CD4-positive, alpha-beta T cell treated with Interleukin-4 for 4 hours (primary cell): Measurements from ENCODE around the gene MAD1L1.

Experiments used
- DNase-seq: peaks from one replicate; pipeline ENCODE4 v3.0.0-alpha.2; 2020

The MAD1L1 gene

GRCh38 chr7:2152646-2153045, 80.1 kb downstream of the MAD1L1 start:
- no peak for DNase-seq

GRCh38 chr7:2151801-2152612, 80.7 kb downstream of the MAD1L1 start:
- DNase-seq, result no peak

GRCh38 chr7:2151237-2151636, 81.5 kb downstream of the MAD1L1 start:
- DNase-seq, result no peak

- no peak for DNase-seq
These were observed 82.3 kb downstream of the MAD1L1 start for GRCh38 chr7:2150445-2150815.

- DNase-seq, result no peak
These were observed 82.9 kb downstream of the MAD1L1 start for GRCh38 chr7:2149672-2150444.

DNA sequence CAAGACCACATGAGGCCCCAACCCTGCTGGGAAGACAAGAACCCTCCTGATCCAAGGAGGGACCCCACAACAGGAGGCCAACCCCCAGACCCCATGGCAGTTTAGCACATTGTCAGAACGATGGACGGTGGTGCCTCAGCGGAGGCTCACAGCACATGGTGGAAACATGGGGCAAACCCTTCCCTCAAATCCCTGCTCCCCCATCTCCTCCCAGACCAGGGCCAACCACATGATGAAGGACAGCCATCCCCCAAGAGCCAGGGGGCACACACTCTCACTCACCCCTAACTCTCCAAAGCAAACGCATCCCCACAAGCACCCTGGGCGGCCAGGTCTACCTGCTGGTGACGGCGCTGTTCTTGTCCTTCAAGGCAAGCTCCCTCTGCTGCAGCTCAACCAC, 83.9 kb downstream of the MAD1L1 start:
- DNase-seq, result no peak

DNA sequence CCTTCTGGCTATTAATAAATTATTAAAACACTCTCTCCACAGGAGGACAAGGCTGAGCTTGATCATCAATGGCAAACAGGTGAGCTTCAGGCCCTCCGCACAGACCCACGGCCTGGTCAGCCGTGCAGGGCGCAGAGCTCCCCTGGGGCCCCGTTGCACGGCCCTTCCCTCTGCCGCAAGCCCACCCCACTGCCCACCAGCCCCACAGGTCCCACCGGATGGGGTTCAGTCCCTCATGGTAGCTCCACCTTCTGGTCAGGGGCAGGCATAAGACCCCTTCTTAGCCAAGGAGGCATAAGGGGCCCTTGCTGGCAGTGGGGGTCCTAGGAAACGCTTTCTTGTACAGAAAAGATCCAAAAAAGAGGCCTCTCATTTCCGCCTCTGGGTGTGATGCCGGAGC, 84.6 kb downstream of the MAD1L1 start:
- no peak for DNase-seq

DNA sequence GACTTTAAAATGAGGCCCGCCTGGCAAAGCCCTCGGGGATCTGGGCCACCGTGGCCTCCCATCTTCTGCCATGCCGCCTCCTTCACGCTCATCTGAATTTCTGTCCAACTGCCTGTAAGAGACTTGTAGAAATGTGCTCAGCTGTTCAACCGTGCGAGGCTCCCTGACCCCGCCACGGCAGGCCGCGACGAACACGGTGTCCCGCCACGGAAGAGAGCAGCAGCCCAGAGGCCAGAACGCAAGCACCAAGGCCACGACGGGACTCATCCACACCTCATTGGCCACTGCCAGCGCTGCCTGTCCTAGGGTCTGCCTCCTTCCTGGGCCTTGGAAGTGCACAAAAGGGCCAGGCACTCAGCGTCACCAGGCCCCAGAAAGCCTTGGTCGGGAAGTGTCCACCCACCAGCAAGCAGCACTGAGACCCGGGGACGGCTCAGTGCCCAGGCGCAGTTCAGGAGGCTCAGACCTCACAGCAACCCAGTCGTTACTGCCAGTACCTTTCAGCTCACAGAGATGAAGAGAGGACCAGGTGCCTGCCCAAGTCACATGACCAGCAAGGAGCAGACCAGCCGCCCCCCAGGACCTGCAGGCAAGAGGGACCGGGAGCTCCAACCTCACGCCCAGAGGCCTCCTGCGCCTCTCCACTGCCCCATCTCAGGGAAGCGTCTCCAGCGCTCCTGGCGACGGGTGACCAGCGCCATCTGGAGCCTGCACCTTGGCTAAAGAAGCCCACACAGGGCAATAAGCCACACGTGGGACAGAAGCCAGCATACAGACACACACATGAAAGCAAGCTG, 85.9 kb downstream of the MAD1L1 start:
- no peak for DNase-seq

DNA sequence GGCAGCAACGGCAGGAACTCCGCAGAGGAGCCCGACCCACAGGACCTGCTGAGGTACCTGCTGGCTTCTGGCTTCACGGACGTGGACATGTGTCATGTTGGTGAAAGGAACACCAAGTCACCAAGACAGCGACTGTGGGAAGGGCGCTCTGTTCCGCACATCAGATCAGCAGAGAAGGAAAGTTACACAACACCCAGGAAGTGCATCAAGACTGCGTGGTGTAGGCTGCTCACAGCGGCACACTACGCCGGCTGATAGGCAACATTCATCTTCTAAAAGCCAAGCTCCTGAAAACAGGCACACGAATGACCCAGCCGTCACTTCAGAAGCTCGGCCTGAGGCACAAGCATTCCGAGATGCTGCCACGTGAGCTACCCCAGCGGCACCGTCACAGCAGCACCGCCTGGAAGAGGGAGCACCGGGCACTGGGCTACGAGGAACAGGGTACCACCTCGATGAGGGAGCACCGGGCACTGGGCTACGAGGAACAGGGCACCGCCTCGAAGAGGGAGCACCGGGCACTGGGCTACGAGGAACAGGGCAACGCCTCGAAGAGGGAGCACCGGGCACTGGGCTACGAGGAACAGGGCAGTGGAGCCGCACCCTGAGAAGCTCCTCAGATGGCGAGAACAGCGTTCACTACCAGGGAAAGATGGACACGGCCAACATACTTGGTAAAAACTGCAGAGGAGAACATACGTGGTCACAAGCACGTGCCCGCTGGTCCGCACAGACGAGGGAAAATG, 86.7 kb downstream of the MAD1L1 start:
- DNase-seq, result no peak

DNA sequence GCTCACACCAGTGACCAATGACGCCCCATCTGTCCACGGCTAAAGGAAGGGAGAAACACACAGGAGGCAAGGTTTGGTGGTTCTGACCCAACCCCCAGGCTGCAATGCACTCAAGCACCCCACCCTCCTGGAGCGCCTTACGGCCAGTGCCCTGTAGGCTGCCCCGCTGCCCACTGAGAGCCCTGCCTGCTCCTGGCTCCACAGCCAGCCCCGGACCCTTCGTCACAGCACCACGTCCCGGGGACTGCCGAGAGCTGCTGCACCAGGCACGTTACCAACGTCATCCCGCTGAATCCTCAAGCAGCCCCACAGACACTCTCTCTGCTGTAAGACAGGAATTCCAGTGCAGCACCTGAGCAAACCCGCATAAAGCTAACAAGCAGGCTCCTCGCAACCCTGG, 87.8 kb downstream of the MAD1L1 start:
- DNase-seq, result no peak

DNA sequence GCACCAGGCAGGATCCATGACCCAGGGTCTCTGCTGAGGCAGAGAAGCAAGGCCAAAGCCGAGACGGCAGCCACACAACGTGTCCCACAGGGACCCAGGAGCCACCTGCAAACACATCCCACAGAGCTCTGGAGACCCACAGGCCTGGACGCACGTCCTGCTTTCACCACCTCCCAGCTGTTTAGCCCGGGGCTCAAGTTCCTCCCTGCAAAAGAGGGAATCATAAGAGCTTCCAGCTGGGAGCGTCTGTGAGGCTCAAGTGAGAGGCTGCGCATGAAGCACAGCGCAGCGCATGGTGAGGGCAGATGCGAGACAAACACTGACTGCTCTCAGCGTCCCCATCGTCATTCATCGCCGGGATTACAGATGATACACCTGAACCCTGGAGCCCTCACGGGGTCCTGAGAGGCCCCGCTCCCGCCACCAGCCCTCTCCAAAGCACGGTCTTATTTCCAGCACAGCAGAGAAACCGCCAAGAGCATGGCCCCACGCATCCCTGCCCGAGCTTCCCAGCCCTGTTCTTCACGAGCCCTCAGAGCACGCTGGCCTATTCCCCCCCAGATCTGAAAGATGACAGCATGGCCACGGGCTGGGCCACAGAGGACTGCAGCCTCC, 88.7 kb downstream of the MAD1L1 start:
- DNase-seq, result no peak

DNA sequence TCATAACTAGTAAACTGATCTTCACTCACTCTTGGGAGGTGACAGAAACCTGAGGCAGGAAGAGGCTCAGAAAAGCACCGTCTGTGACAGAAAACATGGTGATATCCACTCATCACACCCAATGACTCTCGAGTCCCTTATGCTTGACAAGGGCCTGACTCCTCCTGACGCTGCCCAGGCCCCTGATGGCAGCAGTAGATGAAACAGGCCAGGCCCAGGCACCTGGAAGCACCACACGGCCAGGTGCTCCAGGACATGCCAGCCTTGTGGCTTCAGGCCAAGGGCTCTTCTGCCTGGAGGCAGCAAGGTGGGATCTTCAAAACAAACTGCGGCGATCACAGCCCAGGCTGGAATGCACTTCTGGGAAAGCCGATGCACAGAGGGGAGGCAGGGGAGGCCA, 89.3 kb downstream of the MAD1L1 start:
- DNase-seq, result no peak

GRCh38 chr7:2142386-2142785, 90.4 kb downstream of the MAD1L1 start:
- no peak for DNase-seq

GRCh38 chr7:2141651-2142050, 91.1 kb downstream of the MAD1L1 start:
- no peak for DNase-seq

GRCh38 chr7:2141021-2141410, 91.7 kb downstream of the MAD1L1 start:
- DNase-seq, result no peak

- no peak for DNase-seq
These were observed 92.3 kb downstream of the MAD1L1 start for GRCh38 chr7:2140216-2141020.

GRCh38 chr7:2139004-2139699, 93.6 kb downstream of the MAD1L1 start:
- DNase-seq, result no peak

- DNase-seq, result peak; percentile 27
These were observed 94.5 kb downstream of the MAD1L1 start for GRCh38 chr7:2138146-2138765.

- DNase-seq, result no peak
These were observed 98.0 kb downstream of the MAD1L1 start for GRCh38 chr7:2134740-2135139.

DNA sequence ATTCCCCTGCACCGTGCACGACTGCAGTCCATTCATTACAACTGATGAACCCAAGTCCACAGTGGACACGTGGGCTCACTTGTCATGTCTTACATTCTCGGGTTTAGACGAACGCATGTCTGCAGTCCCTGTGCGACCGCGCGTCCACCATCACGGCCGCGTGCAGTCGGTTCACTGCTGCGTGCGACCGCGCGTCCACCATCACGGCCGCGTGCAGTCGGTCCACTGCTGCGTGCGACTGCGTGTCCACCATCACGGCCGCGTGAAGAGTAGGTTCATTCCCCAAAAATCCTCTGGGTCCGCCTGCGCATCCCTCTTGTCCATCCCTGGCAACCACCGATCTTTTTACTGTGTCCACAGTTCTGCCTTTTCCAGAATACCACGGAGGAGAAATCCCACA, 100.5 kb downstream of the MAD1L1 start:
- DNase-seq, result no peak
